GM19372 (cell line): ENCODE results near the gene ARHGEF17.
A peak's percentile ranks its signal among the peaks of the same experiment; 100 is the strongest.

Source experiments
- ATAC-seq: cut with Tn5 transposase; IDR thresholded peaks from one replicate; pipeline ENCODE4 v1.9.1; 2021; ENCODE audit warnings: mild to moderate bottlenecking, low read depth, moderate library complexity; ENCODE audit not compliant: unreplicated experiment

The ARHGEF17 gene

DNA sequence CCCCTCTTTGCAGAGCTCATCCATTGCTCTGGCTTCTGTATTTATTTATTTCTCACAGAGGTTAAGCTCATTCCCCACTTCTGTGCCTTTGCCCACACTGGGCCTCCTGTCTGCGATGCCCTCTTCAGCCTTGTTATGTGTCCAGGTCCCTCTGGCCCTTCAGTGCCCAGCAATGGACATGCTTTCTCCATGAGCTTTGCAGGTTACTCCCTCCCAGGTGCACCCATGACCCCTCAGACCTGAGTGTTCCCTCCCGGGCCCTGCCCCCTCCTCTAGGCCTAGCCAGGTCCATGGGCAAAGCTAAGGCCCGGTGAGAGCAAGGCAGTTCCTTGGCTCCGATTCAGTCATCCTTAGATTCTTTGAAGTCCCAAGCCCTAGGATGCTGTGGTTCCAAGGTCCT, 17.5 kb upstream of the ARHGEF17 start:
- ATAC-seq = no peak

DNA sequence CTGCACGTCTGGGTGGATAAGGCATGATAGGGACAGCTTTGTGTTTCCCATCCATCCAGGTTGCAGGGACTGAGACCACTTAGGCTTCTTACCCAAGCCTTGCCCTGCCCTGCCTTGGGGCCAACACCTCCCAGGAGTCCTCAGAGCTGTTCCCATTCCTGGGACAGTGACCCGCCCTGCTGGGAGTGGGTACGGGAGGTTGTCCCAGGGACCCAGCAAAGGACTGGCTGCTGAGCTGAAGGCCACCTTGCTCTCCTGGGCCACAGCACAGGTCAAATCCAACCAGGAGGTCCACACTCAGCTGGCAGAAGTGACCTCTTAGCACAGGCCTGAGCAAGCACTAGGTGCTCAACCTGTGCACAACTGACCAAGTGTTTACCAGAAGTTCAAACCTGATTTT, 16.9 kb upstream of the ARHGEF17 start:
- ATAC-seq = no peak

DNA sequence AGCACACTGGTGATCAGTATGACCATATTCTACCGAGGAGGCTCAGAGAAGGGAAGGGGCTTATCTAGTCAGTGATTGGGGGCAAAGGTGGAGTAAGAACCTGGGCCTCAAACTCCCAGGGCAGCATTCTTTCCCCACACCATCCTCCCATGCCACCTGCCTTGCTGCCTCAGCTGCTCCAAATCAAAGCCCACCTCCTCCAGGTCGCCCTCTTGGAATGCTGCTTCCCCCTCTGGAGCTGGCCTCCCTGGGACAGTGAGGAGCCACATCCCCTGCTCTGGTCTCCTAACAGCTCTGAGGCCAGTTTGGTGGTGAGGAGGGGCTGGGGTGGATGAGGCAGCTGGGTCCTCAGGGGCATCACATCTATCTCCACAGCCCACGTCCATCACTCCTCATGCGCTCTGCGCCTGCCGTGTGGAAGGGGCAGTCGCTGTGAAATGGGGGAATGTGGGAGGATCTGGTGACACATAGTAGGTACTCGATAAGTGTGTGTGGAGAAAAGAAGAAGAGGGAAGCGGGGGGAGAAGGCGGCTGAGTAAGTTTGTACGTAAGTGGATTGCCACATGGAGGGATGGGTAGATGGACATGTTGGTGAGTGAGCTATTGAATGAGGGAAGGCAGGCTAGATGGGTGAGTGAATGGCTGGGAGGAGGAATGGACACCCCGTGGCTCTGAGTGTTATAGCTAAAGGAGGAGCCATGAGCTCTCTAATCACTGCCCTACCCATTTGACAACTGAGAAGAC, 16.1 kb upstream of the ARHGEF17 start:
- ATAC-seq = no peak

GRCh38 chr11:73292525-73292894, 15.6 kb upstream of the ARHGEF17 start:
- ATAC-seq = no peak

GRCh38 chr11:73293356-73293936, 14.6 kb upstream of the ARHGEF17 start:
- ATAC-seq = no peak

GRCh38 chr11:73294604-73295003, 13.5 kb upstream of the ARHGEF17 start:
- ATAC-seq = no peak

DNA sequence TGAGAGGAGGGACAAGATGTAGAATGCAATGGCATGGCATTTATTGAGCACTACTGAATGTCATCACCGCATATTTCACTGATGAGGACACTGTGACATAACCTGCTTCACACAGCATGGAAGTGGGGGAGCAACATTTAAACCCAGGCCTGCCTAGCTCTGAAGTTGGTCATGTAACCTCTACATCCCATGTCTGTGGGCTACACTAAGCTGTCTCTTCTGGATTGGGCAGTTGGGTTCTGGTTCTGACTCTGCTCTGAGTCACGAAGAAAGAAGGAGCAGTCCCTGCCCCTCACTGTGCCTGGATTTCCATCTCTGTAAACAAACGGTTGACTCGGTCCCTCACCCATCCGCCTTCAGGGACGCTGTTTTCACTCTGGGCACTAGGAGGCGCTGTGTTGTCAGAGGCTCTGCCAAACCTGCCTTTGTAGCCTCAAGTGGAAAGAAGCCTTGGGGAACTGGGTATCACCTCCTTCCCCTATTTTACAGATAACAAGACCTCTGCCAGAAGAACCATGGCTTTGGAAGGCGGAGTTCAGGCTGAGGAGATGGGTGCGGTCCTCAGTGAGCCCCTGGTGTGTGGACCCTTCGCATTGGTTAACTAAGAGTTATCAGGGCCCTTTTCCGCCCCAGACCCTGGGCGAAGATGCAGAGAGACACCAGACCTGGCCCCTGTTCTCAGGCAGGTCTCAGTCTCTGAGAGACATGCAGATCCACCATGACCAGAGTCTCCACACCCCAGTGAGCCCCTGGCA, 12.7 kb upstream of the ARHGEF17 start:
- ATAC-seq = peak; percentile 64

- ATAC-seq = no peak
Measured at GRCh38 chr11:73295996-73296318, 12.1 kb upstream of the ARHGEF17 start.

GRCh38 chr11:73296501-73297230, 11.4 kb upstream of the ARHGEF17 start:
- ATAC-seq = no peak

DNA sequence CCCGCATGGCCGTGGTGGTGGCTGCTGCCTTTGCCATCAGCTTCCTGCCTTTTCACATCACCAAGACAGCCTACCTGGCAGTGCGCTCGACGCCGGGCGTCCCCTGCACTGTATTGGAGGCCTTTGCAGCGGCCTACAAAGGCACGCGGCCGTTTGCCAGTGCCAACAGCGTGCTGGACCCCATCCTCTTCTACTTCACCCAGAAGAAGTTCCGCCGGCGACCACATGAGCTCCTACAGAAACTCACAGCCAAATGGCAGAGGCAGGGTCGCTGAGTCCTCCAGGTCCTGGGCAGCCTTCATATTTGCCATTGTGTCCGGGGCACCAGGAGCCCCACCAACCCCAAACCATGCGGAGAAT, 10.9 kb upstream of the ARHGEF17 start:
- ATAC-seq = no peak

DNA sequence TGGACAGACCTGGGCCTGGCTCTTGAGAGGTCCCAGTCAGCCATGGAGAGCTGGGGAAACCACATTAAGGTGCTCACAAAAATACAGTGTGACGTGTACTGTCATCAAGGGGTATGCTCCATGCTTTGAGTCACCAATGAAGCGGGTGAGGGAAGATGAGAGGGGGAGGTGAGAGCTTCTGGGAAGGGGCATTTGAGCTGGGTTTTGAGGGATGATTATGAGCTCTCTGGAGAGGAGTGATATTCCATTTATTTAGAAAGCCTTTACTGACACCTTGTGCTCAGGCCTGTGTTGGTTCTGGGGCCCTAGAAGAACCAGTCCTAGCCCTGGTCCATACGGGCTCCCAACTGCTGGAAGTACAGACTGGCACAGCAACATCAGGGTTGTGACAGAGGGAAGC, 10.4 kb upstream of the ARHGEF17 start:
- ATAC-seq = no peak

DNA sequence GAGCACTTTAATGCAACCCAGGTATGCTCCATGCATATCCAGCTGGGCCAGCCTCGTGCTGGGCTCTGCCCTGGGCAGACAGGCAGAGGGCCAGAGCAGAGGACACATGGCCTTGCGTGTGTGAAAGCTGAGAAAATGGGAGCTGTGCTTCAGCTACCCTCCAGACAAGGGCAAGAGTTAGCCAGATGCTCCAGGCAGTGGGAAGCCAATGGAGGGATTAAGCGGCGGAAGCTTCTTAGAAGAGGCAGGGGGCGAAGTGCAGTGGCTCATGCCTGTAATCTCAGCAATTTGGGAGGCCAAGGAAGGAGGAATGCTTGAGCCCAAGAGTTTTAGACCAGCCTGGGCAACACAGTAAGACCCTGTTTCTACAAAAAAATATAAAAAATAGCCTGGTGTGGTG, 9.8 kb upstream of the ARHGEF17 start:
- ATAC-seq = no peak

DNA sequence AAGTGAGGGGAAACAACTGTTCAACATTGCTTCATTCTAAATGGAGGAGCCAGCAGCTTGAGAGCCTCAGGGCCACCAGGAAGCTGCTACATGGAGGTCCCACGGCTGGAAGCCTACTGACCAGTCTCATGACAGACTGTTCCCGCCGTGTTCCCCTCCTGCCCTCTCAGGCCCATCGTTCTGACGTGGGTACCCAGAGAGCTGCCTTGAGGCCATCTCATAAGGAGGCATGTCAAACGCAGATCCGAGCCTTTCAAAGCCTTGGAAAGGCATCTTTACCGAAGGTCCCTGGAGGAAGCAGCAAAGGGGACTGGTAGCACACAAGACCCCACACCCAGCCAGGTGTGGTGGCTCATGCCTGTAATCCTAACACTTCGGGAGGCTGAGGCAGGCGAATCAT, 8.3 kb upstream of the ARHGEF17 start:
- ATAC-seq = no peak

GRCh38 chr11:73306069-73306841, 1.8 kb upstream of the ARHGEF17 start:
- no peak for ATAC-seq

GRCh38 chr11:73306977-73307322, 1.1 kb upstream of the ARHGEF17 start:
- ATAC-seq = no peak

- peak; percentile 45 for ATAC-seq
Measured at GRCh38 chr11:73307323-73308002, 613 bp upstream of the ARHGEF17 start.

DNA sequence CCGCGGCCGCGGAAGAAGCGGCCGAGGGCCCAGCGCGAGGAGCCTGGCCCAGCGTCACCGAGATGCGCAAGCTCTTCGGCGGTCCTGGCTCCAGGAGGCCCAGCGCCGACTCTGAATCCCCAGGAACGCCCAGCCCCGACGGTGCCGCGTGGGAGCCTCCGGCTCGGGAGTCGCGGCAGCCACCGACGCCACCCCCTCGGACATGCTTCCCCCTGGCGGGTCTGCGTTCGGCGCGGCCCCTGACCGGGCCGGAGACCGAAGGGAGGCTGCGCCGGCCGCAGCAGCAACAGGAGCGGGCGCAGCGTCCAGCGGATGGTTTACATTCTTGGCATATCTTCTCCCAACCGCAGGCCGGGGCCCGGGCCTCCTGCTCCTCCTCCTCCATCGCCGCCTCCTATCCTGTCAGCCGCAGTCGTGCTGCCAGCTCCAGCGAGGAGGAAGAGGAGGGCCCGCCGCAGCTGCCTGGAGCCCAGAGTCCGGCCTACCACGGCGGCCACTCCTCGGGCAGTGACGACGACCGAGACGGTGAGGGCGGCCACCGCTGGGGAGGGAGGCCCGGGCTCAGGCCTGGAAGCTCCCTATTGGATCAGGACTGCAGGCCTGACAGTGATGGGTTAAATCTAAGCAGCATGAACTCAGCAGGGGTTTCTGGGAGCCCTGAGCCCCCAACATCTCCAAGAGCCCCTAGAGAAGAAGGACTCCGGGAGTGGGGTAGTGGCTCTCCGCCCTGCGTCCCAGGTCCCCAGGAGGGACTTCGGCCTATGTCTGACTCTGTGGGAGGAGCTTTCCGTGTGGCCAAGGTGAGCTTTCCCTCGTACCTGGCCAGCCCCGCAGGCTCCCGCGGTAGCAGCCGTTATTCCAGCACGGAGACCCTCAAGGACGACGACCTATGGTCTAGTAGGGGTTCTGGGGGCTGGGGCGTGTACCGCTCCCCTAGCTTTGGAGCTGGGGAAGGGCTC, 1.2 kb downstream of the ARHGEF17 start:
- no peak for ATAC-seq

DNA sequence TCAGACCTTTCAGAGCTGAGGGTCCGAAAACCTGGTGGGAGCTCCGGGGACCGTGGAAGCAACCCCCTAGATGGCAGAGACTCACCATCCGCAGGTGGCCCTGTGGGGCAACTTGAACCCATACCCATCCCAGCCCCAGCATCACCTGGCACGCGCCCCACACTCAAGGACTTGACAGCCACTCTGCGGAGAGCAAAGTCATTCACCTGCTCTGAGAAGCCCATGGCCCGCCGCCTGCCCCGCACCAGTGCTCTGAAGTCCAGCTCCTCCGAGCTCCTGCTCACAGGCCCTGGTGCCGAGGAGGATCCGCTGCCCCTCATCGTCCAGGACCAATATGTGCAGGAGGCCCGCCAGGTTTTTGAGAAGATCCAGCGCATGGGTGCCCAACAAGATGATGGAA, 2.0 kb downstream of the ARHGEF17 start:
- ATAC-seq = no peak
